Activated naive CD8-positive, alpha-beta T cell treated with anti-CD3 and anti-CD28 coated beads, Interleukin-2, amount 10 ng/mL, durations not matched to agents 7 days and 5 days (primary cell): ENCODE results near the gene SV2C. TPM values are rescaled to one million over a fixed set of nuclear protein-coding genes. Genes with fewer than 3 reads are reported as not detected.

ENCODE experiments used
- ATAC-seq: fragments of 150-1000 bp; cut with Tn5 transposase; one replicate; pipeline ENCODE4 v1.10.0; 2021; ENCODE audit warnings: low read depth, moderate library complexity
- POLR2A ChIA-PET: fragments of 350-600 bp; sonication (Branson Sonifier 250); formaldehyde crosslinking; loops from one replicate; lab custom pipeline; 2021; ENCODE audit warnings: antibody characterized with exemption; lab: Charles Lee
- DNase-seq: peaks from one replicate; pipeline ENCODE4 v3.0.0; 2021
- H3K27ac Mint-ChIP-seq: one replicate; pipeline ENCODE4 v1.8.0; 2022; ENCODE audit warnings: mild to moderate bottlenecking, mixed read lengths
- H3K27me3 Mint-ChIP-seq: one replicate; pipeline ENCODE4 v1.8.0; 2022; ENCODE audit warnings: mild to moderate bottlenecking, moderate library complexity, mixed read lengths
- H3K36me3 Mint-ChIP-seq: one replicate; pipeline ENCODE4 v1.8.0; 2021; ENCODE audit warnings: mild to moderate bottlenecking, mixed read lengths
- H3K4me1 Mint-ChIP-seq: one replicate; pipeline ENCODE4 v1.8.0; 2021; ENCODE audit warnings: mixed read lengths
- H3K4me3 Mint-ChIP-seq: one replicate; pipeline ENCODE4 v1.8.0; 2022; ENCODE audit warnings: mild to moderate bottlenecking, moderate library complexity, mixed read lengths
- H3K9me3 Mint-ChIP-seq: one replicate; pipeline ENCODE4 v1.8.0; 2021; ENCODE audit warnings: mixed read lengths
- total RNA-seq, 2 experiments: library from RNA; stranded (reverse); gene quantifications; one replicate each; pipeline ENCODE4 v1.2.3, GENCODE V29; 2021

The SV2C gene
- total RNA-seq, 2 experiments from 2014 or later, result 0.03 TPM

GRCh38 chr5:76125346-76125745 is 42.2 kb downstream of the SV2C start:
- no peak overlapping the region for H3K4me3 Mint-ChIP-seq
- no peaks in the 10 kb centered on the region for H3K9me3 Mint-ChIP-seq
- peaks cover 30% of the 10 kb centered on the region for H3K27me3 Mint-ChIP-seq
- no peaks in the 10 kb centered on the region for H3K4me1 Mint-ChIP-seq
- ATAC-seq, result no peak
- POLR2A ChIA-PET, result no interaction called here
- DNase-seq, result no peak
- H3K27ac Mint-ChIP-seq, result no peak overlapping the region
- H3K36me3 Mint-ChIP-seq, result no peaks in the 10 kb centered on the region

GRCh38 chr5:76125888-76126287 is 42.7 kb downstream of the SV2C start:
- no peak for DNase-seq
- POLR2A ChIA-PET, result no interaction called here
- H3K4me3 Mint-ChIP-seq, result no peak overlapping the region
- no peaks in the 10 kb centered on the region for H3K9me3 Mint-ChIP-seq
- H3K27me3 Mint-ChIP-seq, result peaks cover 33% of the 10 kb centered on the region
- H3K36me3 Mint-ChIP-seq, result no peaks in the 10 kb centered on the region
- H3K27ac Mint-ChIP-seq, result no peak overlapping the region
- no peaks in the 10 kb centered on the region for H3K4me1 Mint-ChIP-seq
- no peak for ATAC-seq

- Mint-ChIP-seq H3K4me1 (no peaks in the 10 kb centered on the region), H3K4me3 (no peak overlapping the region), H3K9me3 (no peaks in the 10 kb centered on the region), H3K36me3 (no peaks in the 10 kb centered on the region), H3K27ac (no peak overlapping the region), H3K27me3 (peaks cover 51% of the 10 kb centered on the region)
- DNase-seq (no peak), ATAC-seq (no peak)
- POLR2A ChIA-PET, result no interaction called here
These were observed 50.8 kb downstream of the SV2C start for GRCh38 chr5:76134003-76134402.

GRCh38 chr5:76134646-76135045 is 51.5 kb downstream of the SV2C start:
- POLR2A ChIA-PET, result no interaction called here
- H3K27me3 Mint-ChIP-seq, result peaks cover 52% of the 10 kb centered on the region
- no peak for DNase-seq
- no peaks in the 10 kb centered on the region for H3K36me3 Mint-ChIP-seq
- no peaks in the 10 kb centered on the region for H3K4me1 Mint-ChIP-seq
- no peak overlapping the region for H3K4me3 Mint-ChIP-seq
- no peak for ATAC-seq
- H3K9me3 Mint-ChIP-seq, result no peaks in the 10 kb centered on the region
- no peak overlapping the region for H3K27ac Mint-ChIP-seq

GRCh38 chr5:76137887-76138542 is 54.8 kb downstream of the SV2C start:
- Mint-ChIP-seq H3K27ac (no peak overlapping the region), H3K4me3 (no peak overlapping the region), H3K9me3 (no peaks in the 10 kb centered on the region), H3K27me3 (peaks cover 40% of the 10 kb centered on the region), H3K36me3 (no peaks in the 10 kb centered on the region), H3K4me1 (no peaks in the 10 kb centered on the region)
- ATAC-seq (no peak), DNase-seq (no peak)
- POLR2A ChIA-PET, result no interaction called here

- no peak overlapping the region for H3K4me3 Mint-ChIP-seq
- H3K36me3 Mint-ChIP-seq, result no peaks in the 10 kb centered on the region
- ATAC-seq (no peak), DNase-seq (no peak)
- no peak overlapping the region for H3K27ac Mint-ChIP-seq
- peaks cover 19% of the 10 kb centered on the region for H3K27me3 Mint-ChIP-seq
- no peaks in the 10 kb centered on the region for H3K9me3 Mint-ChIP-seq
- H3K4me1 Mint-ChIP-seq, result no peaks in the 10 kb centered on the region
- POLR2A ChIA-PET, result no interaction called here
These were observed 60.7 kb downstream of the SV2C start for GRCh38 chr5:76143884-76144283.

- Mint-ChIP-seq H3K27ac (no peak overlapping the region), H3K9me3 (no peaks in the 10 kb centered on the region)
These were observed 61.5 kb downstream of the SV2C start for GRCh38 chr5:76144513-76145274.

GRCh38 chr5:76145945-76146344 is 62.8 kb downstream of the SV2C start:
- DNase-seq (no peak), ATAC-seq (no peak)
- H3K27ac Mint-ChIP-seq, result no peak overlapping the region
- peaks cover 10% of the 10 kb centered on the region for H3K27me3 Mint-ChIP-seq
- POLR2A ChIA-PET, result no interaction called here
- no peaks in the 10 kb centered on the region for H3K4me1 Mint-ChIP-seq
- no peaks in the 10 kb centered on the region for H3K36me3 Mint-ChIP-seq
- H3K4me3 Mint-ChIP-seq, result no peak overlapping the region
- H3K9me3 Mint-ChIP-seq, result no peaks in the 10 kb centered on the region

More at GRCh38 chr5:76144513-76145274, 61.5 kb downstream of the SV2C start:
- DNase-seq, result no peak
- Mint-ChIP-seq H3K27me3 (peaks cover 16% of the 10 kb centered on the region), H3K36me3 (no peaks in the 10 kb centered on the region), H3K4me1 (no peaks in the 10 kb centered on the region), H3K4me3 (no peak overlapping the region)
- POLR2A ChIA-PET, result no interaction called here
- ATAC-seq, result no peak

GRCh38 chr5:76149636-76150035 is 66.5 kb downstream of the SV2C start:
- no peak overlapping the region for H3K4me3 Mint-ChIP-seq
- POLR2A ChIA-PET, result no interaction called here

GRCh38 chr5:76152161-76152560 is 69.0 kb downstream of the SV2C start:
- DNase-seq (no peak), ATAC-seq (no peak)
- no peaks in the 10 kb centered on the region for H3K4me1 Mint-ChIP-seq
- peaks cover 24% of the 10 kb centered on the region for H3K27me3 Mint-ChIP-seq
- H3K9me3 Mint-ChIP-seq, result no peaks in the 10 kb centered on the region
- H3K36me3 Mint-ChIP-seq, result no peaks in the 10 kb centered on the region
- H3K4me3 Mint-ChIP-seq, result no peak overlapping the region
- POLR2A ChIA-PET, result interaction anchor here (0.5 kb wide), 1 partner anchor 251 kb away, joined by 5 read pairs; the partner anchor contains the start of gene IQGAP2
- no peak overlapping the region for H3K27ac Mint-ChIP-seq

More at GRCh38 chr5:76149636-76150035, 66.5 kb downstream of the SV2C start:
- DNase-seq (no peak), ATAC-seq (no peak)
- Mint-ChIP-seq H3K27ac (no peak overlapping the region), H3K4me1 (no peaks in the 10 kb centered on the region), H3K27me3 (peaks cover 14% of the 10 kb centered on the region), H3K36me3 (no peaks in the 10 kb centered on the region), H3K9me3 (no peaks in the 10 kb centered on the region)

- DNase-seq (no peak), ATAC-seq (no peak)
- no peaks in the 10 kb centered on the region for H3K9me3 Mint-ChIP-seq
- H3K36me3 Mint-ChIP-seq, result no peaks in the 10 kb centered on the region
- peaks cover 22% of the 10 kb centered on the region for H3K27me3 Mint-ChIP-seq
- H3K4me3 Mint-ChIP-seq, result no peak overlapping the region
- H3K27ac Mint-ChIP-seq, result no peak overlapping the region
- POLR2A ChIA-PET, result interaction anchor here (0.5 kb wide), 1 partner anchor 250 kb away, joined by 5 read pairs; the partner anchor contains the start of gene IQGAP2
- no peaks in the 10 kb centered on the region for H3K4me1 Mint-ChIP-seq
These were observed 69.5 kb downstream of the SV2C start for GRCh38 chr5:76152700-76153099.

GRCh38 chr5:76153271-76153670 is 70.1 kb downstream of the SV2C start:
- DNase-seq, result no peak
- Mint-ChIP-seq H3K4me3 (no peak overlapping the region), H3K27me3 (peaks cover 26% of the 10 kb centered on the region), H3K27ac (no peak overlapping the region), H3K36me3 (no peaks in the 10 kb centered on the region), H3K9me3 (no peaks in the 10 kb centered on the region), H3K4me1 (no peaks in the 10 kb centered on the region)
- ATAC-seq, result no peak
- POLR2A ChIA-PET, result no interaction called here

GRCh38 chr5:76154009-76154690 is 71.0 kb downstream of the SV2C start:
- ATAC-seq, result no peak
- H3K4me3 Mint-ChIP-seq, result no peak overlapping the region

More at GRCh38 chr5:76154009-76154690, 71.0 kb downstream of the SV2C start:
- Mint-ChIP-seq H3K27ac (no peak overlapping the region), H3K4me1 (no peaks in the 10 kb centered on the region), H3K36me3 (no peaks in the 10 kb centered on the region), H3K9me3 (no peaks in the 10 kb centered on the region), H3K27me3 (peaks cover 34% of the 10 kb centered on the region)
- POLR2A ChIA-PET, result no interaction called here
- no peak for DNase-seq
